GM21528 (cell line): Measurements from ENCODE around the gene MMADHC.

Experiments used
- ATAC-seq: cut with Tn5 transposase; IDR thresholded peaks from one replicate; pipeline ENCODE4 v1.9.1; 2021; ENCODE audit warnings: mild to moderate bottlenecking, moderate library complexity; ENCODE audit not compliant: unreplicated experiment, low FRiP score

Gene MMADHC

GRCh38 chr2:149559341-149560068 is 28.1 kb downstream of the MMADHC start:
- no peak for ATAC-seq

GRCh38 chr2:149556452-149556851 is 31.1 kb downstream of the MMADHC start:
- ATAC-seq, result no peak

- no peak for ATAC-seq
These were observed 34.7 kb downstream of the MMADHC start for GRCh38 chr2:149552830-149553229.

GRCh38 chr2:149552226-149552625 is 35.3 kb downstream of the MMADHC start:
- no peak for ATAC-seq

- no peak for ATAC-seq
These were observed 42.9 kb downstream of the MMADHC start for GRCh38 chr2:149544692-149545091.

GRCh38 chr2:149543845-149544244 is 43.7 kb downstream of the MMADHC start:
- no peak for ATAC-seq

GRCh38 chr2:149540138-149540537 is 47.4 kb downstream of the MMADHC start:
- no peak for ATAC-seq

GRCh38 chr2:149538138-149538833 is 49.3 kb downstream of the MMADHC start:
- no peak for ATAC-seq

- no peak for ATAC-seq
These were observed 50.4 kb downstream of the MMADHC start for GRCh38 chr2:149537092-149537726.

GRCh38 chr2:149536649-149537048 is 50.9 kb downstream of the MMADHC start:
- ATAC-seq, result no peak

- ATAC-seq, result no peak
These were observed 52.9 kb downstream of the MMADHC start for GRCh38 chr2:149534674-149535073.

- no peak for ATAC-seq
These were observed 58.6 kb downstream of the MMADHC start for GRCh38 chr2:149528983-149529382.

GRCh38 chr2:149527998-149528755 is 59.4 kb downstream of the MMADHC start:
- ATAC-seq, result no peak

GRCh38 chr2:149526689-149527088 is 60.9 kb downstream of the MMADHC start:
- no peak for ATAC-seq

- no peak for ATAC-seq
These were observed 62.3 kb downstream of the MMADHC start for GRCh38 chr2:149525323-149525722.
